Duodenal mucosa (tissue), 2 donors: ENCODE results near the gene LPIN1.

ENCODE experiments used
- H3K27ac ChIP-seq: one replicate; pipeline ENCODE4 v1.7.0; 2013; ENCODE audit warnings: low read depth, low read length
- H3K27me3 ChIP-seq, 2 donors: one replicate each; pipeline ENCODE4 v1.7.0; 2013; ENCODE audit warnings: low read length in 2 of 2, control low read depth in 1 of 2; ENCODE audit not compliant: insufficient read depth in 2 of 2, control insufficient read depth in 1 of 2
- H3K36me3 ChIP-seq, 2 donors: one replicate each; pipeline ENCODE4 v1.7.0; 2013; ENCODE audit warnings: low read length in 2 of 2, control low read depth in 1 of 2; ENCODE audit not compliant: insufficient read depth in 2 of 2, control insufficient read depth in 1 of 2
- H3K4me1 ChIP-seq, 2 donors: one replicate each; pipeline ENCODE4 v1.7.0; 2013; ENCODE audit warnings: low read length in 2 of 2, control low read depth in 1 of 2; ENCODE audit not compliant: insufficient read depth in 2 of 2, control insufficient read depth in 1 of 2
- H3K4me3 ChIP-seq, 2 donors: one replicate each; pipeline ENCODE4 v1.7.0; 2013; ENCODE audit warnings: low read length in 2 of 2, low read depth in 1 of 2
- H3K9ac ChIP-seq, 2 donors: one replicate each; pipeline ENCODE4 v1.7.0; 2013; ENCODE audit warnings: low read length in 2 of 2, low read depth in 1 of 2
- H3K9me3 ChIP-seq, 2 donors: one replicate each; pipeline ENCODE4 v1.7.0; 2013; ENCODE audit warnings: low read length in 2 of 2, control low read depth in 1 of 2; ENCODE audit not compliant: control insufficient read depth in 1 of 2

LPIN1 gene

DNA sequence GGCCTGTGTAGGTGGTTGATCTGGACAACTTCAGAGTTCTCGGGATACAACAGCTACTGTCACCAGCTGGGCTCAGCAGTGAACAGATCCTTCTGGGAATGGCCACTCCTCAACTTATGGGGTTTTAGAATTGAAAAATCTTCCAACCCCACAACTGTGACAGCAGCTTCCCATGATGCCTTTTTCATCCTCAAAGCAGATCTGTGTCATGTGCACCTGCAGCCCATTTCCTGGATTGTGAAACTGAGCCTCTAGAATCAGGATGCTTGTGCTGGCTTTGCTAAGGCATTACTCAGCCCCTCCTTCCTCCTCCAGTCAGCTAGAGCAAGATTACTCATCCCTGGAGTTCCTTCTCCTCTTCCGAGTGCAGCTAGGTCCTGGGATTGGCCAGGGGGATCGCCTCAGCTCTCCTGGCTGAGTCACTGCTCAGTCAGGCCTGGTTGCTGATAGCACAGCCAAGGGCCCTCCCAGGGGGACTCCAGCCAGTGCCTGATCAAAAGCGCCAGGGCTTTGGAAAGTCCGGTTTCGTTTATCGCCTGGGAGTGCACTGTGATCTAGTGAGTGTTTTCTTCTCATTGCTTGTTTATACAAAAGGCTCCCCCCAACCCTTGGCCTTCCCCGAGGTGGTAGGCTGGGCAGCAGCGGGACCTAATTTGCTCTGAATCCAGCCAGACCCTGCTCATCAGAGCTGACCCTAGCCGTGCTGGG is 2.4 kb upstream of the LPIN1 start:
- H3K36me3 ChIP-seq: no peaks in the 10 kb centered on the region
- H3K4me3 ChIP-seq: peak overlapping the region; percentile 6 to 48
- H3K27me3 ChIP-seq: no peaks in the 10 kb centered on the region
- H3K9me3 ChIP-seq: no peaks in the 10 kb centered on the region
- peak overlapping the region; percentile 18 for H3K27ac ChIP-seq
- peaks cover 43 to 51% of the 10 kb centered on the region in 2 donors for H3K4me1 ChIP-seq
- H3K9ac ChIP-seq: peak overlapping the region; percentile 45 to 73

DNA sequence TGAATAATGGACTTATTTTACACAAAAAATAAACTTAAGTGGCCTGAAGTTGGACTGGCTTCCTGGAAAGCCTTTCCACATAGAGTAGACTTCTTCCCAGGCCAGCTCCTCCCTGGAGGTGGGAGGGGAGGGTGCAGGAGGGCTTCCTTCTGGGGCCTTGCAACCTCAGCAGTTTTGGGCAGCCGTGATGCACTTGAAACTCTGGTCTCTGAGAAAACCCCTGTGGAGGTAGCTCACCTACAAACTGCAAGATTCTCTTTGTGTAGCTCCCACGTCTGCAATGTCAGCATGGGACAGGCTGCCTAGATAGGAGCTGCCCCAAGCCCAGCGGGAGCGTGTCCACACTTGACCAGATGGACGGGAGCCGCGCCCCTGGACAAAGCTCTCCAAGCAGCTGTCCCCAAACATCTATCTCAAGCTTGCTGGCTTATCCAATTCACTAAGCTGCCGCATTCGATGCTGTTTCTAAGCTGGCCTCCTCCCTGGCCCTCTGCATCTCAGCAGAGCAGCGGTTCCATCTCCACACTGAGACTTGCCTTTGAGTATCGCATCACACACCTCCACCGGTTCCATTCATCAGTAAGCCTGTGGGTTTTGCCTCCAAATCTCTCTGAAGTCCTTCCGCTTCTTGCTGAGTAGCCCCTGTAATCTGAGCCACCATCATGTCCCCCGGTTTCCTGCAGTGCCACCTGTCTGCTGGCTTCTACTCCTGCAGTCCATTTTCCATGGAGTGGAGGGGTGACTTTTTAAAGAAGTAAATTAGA is 1.6 kb upstream of the LPIN1 start:
- H3K36me3 ChIP-seq: no peaks in the 10 kb centered on the region
- peak overlapping the region; percentile 6 to 48 for H3K4me3 ChIP-seq
- peak overlapping the region; percentile 45 to 73 for H3K9ac ChIP-seq
- no peaks in the 10 kb centered on the region for H3K9me3 ChIP-seq
- peaks cover 45 to 59% of the 10 kb centered on the region in 2 donors for H3K4me1 ChIP-seq
- peak overlapping the region; percentile 18 for H3K27ac ChIP-seq
- H3K27me3 ChIP-seq: no peaks in the 10 kb centered on the region

DNA sequence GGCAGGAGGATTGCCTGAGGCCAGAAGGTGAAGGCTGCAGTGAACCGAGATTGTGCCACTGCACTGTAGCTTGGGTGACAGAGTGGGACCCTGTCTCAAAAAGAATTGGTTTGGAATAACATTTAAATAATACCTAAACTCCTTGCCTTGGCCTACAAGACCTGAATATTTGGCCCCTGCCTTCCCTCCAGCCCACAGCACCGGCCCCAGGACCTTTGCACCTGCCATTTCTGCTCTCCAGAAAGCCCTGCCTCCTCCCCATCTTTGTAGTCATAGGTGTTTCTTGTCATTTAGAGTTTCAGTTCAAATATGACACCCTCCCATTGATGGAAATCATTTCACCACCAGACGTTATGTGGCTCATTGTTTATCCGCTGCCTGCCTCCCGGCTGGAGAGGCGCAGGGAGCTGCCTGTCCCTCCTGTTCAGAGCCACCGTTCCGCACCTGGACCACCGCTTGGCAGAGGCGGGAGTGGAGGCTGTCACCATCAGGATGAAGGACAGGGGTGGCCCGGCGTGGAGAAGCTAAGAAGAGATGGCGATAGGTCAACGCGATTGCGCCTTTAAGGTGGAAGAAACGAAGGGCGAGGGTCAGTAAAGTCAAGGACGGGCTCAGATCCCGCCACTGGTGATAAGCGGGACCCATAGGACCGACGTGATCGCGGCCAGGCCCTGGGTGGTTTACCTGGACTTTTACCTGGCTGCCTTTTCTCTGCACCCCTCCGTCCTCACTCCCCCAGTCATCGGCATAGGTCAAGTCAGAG is 638 bp upstream of the LPIN1 start:
- peaks cover 47 to 67% of the 10 kb centered on the region in 2 donors for H3K4me1 ChIP-seq
- peak overlapping the region; percentile 42 to 83 for H3K9ac ChIP-seq

DNA sequence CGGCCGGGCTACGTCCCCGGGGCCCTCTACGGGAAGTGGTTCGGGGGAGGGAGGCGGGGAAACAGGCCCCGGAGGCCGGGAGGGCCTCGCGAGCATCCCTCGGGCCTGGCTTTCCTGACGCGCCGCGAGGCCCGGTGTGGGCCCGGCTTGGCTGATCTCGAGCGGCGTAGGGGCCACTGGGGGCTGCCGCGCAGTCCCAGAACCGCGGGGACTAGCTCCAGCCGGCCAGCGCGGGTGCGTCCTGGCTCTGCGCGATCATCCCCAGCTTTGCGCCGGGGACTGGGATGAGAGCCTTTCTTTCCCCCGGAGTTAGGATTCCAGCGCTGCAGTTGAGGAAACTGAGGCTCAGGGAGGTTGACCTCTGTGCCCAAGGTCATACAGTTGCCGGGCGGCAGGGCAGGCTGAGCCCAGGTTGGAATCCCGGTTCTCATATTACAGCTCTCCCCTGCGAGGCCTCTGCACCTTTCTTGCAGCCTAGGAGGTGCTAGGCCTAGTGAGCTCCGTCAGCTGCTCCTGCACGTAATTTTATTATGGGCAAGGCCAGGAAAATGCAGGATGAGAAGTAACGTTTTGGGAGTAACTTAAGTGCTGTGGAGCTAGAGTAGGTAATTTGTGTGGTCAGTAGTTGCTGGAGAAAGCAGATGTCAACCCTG is 501 bp downstream of the LPIN1 start:
- peak overlapping the region; percentile 72 for H3K27ac ChIP-seq
- H3K9me3 ChIP-seq: no peaks in the 10 kb centered on the region
- peaks cover 52 to 71% of the 10 kb centered on the region in 2 donors for H3K4me1 ChIP-seq
- H3K27me3 ChIP-seq: no peaks in the 10 kb centered on the region
- H3K9ac ChIP-seq: peak overlapping the region; percentile 72 to 80
- peak overlapping the region; percentile 75 to 89 for H3K4me3 ChIP-seq
- no peaks in the 10 kb centered on the region for H3K36me3 ChIP-seq

More for the DNA sequence above, 638 bp upstream of the LPIN1 start:
- Histone ChIP-seq H3K4me3 (peak overlapping the region; percentile 45 to 67), H3K36me3 (no peaks in the 10 kb centered on the region), H3K27ac (peak overlapping the region; percentile 24), H3K27me3 (no peaks in the 10 kb centered on the region), H3K9me3 (no peaks in the 10 kb centered on the region)

- no peaks in the 10 kb centered on the region for H3K9me3 ChIP-seq
- H3K4me1 ChIP-seq: peaks cover 57 to 78% of the 10 kb centered on the region in 2 donors
- H3K36me3 ChIP-seq: no peaks in the 10 kb centered on the region
- peak overlapping the region; percentile 72 to 80 for H3K9ac ChIP-seq
- peak overlapping the region; percentile 75 to 89 for H3K4me3 ChIP-seq
- H3K27ac ChIP-seq: no peak overlapping the region
- H3K27me3 ChIP-seq: no peaks in the 10 kb centered on the region
These were observed 1.8 kb downstream of the LPIN1 start for GRCh38 chr2:11748018-11748860.

DNA sequence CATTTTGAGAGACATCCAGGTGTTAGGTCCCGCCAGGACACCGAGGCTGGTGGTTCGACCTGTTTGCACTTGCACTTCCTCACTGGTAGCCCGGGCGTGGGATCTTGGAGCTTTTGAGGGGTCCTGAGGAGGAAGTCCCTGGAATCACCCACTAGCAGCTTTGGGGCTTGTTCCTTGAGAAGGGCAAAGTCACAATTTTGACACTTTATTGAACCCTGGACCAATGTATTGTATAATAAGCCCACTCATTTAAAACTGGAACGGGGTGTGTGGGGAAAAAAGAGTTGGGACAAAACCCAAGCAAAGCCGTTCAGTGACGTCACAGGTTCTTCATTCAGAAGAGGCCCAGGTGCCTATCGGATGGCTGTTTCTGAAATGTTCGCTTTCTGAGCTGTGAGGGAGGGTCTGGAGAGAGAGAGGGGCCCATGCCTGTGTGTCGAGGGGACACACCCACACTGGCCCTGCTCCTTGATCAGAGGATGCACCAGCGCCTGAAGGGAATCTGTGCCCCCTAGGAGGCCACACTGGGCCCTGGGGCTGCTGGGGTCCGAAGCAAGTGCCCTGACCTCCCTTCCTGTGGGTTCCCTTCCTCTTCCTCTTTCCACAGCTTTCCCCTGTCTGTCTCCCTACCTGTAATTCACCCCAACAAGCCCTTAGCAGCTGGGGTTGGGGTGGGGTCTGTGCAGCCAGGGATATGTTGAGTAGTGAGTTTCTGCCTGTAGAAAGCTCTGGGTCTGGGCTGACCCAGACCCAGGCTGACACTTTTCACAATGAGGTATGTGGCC is 2.6 kb downstream of the LPIN1 start:
- no peak overlapping the region for H3K27ac ChIP-seq
- peaks cover 59 to 78% of the 10 kb centered on the region in 2 donors for H3K4me1 ChIP-seq
- no peaks in the 10 kb centered on the region for H3K36me3 ChIP-seq
- no peaks in the 10 kb centered on the region for H3K27me3 ChIP-seq
- peak overlapping the region in 1 of 2 donors; percentile 16 for H3K4me3 ChIP-seq
- peak overlapping the region; percentile 18 to 72 for H3K9ac ChIP-seq
- H3K9me3 ChIP-seq: no peaks in the 10 kb centered on the region

- no peaks in the 10 kb centered on the region for H3K27me3 ChIP-seq
- peaks cover 60 to 79% of the 10 kb centered on the region in 2 donors for H3K4me1 ChIP-seq
- peak overlapping the region; percentile 18 to 72 for H3K9ac ChIP-seq
- no peaks in the 10 kb centered on the region for H3K36me3 ChIP-seq
- no peak overlapping the region for H3K27ac ChIP-seq
- no peaks in the 10 kb centered on the region for H3K9me3 ChIP-seq
- peak overlapping the region in 1 of 2 donors; percentile 16 for H3K4me3 ChIP-seq
These were observed 3.4 kb downstream of the LPIN1 start for GRCh38 chr2:11749646-11750349.

DNA sequence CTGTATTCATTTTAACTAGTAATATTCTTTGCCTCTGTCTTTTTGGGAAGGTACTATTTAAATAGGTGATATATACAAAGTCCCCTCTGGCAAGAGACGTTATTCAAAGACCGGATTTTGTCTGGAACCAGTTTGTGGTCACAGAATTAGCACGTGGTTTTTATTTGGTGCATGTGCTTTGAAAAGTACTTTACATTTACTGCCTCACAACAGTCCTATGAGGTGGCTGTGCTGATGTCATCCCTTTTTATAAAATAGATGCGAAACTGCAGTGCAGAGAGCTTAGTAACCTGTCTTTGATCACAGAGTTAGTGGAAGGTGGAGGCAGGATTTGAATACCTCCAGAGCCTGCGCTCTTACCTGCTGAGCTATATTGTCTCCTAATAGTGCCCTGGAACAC is 4.0 kb downstream of the LPIN1 start:
- Histone ChIP-seq H3K4me1 (peaks cover 56 to 77% of the 10 kb centered on the region in 2 donors), H3K27me3 (no peaks in the 10 kb centered on the region), H3K4me3 (no peak overlapping the region), H3K27ac (no peak overlapping the region), H3K36me3 (no peaks in the 10 kb centered on the region), H3K9ac (peak overlapping the region in 1 of 2 donors; percentile 8), H3K9me3 (no peaks in the 10 kb centered on the region)
